ENCODE data around the gene ILKAP.

- TF ChIP-seq, protein P1, sequence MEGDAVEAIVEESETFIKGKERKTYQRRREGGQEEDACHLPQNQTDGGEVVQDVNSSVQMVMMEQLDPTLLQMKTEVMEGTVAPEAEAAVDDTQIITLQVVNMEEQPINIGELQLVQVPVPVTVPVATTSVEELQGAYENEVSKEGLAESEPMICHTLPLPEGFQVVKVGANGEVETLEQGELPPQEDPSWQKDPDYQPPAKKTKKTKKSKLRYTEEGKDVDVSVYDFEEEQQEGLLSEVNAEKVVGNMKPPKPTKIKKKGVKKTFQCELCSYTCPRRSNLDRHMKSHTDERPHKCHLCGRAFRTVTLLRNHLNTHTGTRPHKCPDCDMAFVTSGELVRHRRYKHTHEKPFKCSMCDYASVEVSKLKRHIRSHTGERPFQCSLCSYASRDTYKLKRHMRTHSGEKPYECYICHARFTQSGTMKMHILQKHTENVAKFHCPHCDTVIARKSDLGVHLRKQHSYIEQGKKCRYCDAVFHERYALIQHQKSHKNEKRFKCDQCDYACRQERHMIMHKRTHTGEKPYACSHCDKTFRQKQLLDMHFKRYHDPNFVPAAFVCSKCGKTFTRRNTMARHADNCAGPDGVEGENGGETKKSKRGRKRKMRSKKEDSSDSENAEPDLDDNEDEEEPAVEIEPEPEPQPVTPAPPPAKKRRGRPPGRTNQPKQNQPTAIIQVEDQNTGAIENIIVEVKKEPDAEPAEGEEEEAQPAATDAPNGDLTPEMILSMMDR (IDR thresholded peaks at IDR 0.05), result peak in 1 of 4 experiments; percentile 47
- TF ChIP-seq POLR2A (IDR thresholded peaks at IDR 0.05), result peak; percentile 87 to 94
Observed at GRCh38 chr2:238239863-238240756, 36.6 kb upstream of the ILKAP start, which contains the start of gene HES6.
